Immature natural killer cell (primary cell): ENCODE data around the gene LIPT1. TPM values are rescaled to one million over a fixed set of nuclear protein-coding genes. Genes with fewer than 3 reads are reported as not detected.
A peak's percentile ranks its signal among the peaks of the same experiment; 100 is the strongest.

Experiments used
- DNase-seq, 3 donors: peaks; one replicate each; pipeline ENCODE4 v3.0.0; 2022; ENCODE audit warnings: mixed read lengths in 1 of 3
- H3K27ac Mint-ChIP-seq, 6 donors: one replicate each; pipeline ENCODE4 v1.8.0; 2020; ENCODE audit warnings: mixed read lengths in 6 of 6, mild to moderate bottlenecking in 5 of 6, inconsistent platforms in 4 of 6, moderate library complexity in 3 of 6
- H3K27me3 Mint-ChIP-seq, 3 donors: one replicate each; pipeline ENCODE4 v1.8.0; 2020 to 2021; ENCODE audit warnings: low read depth in 3 of 3, mild to moderate bottlenecking in 3 of 3, mixed read lengths in 3 of 3, moderate library complexity in 3 of 3, inconsistent platforms in 1 of 3
- H3K36me3 Mint-ChIP-seq, 3 donors: one replicate each; pipeline ENCODE4 v1.8.0; 2020; ENCODE audit warnings: mixed read lengths in 3 of 3, inconsistent platforms in 2 of 3, mild to moderate bottlenecking in 2 of 3
- H3K4me1 Mint-ChIP-seq, 2 donors: one replicate each; pipeline ENCODE4 v1.8.0; 2020; ENCODE audit warnings: inconsistent platforms in 2 of 2, mild to moderate bottlenecking in 2 of 2, mixed read lengths in 2 of 2, moderate library complexity in 1 of 2
- H3K4me3 Mint-ChIP-seq, 5 donors: one replicate each; pipeline ENCODE4 v1.8.0; 2020; ENCODE audit warnings: mild to moderate bottlenecking in 5 of 5, mixed read lengths in 5 of 5, inconsistent platforms in 3 of 5, moderate library complexity in 3 of 5
- H3K9me3 Mint-ChIP-seq, 6 donors: one replicate each; pipeline ENCODE4 v1.8.0; 2020; ENCODE audit warnings: mild to moderate bottlenecking in 6 of 6, mixed read lengths in 6 of 6, inconsistent platforms in 4 of 6, moderate library complexity in 3 of 6
- polyA plus RNA-seq, 3 donors: library from polyadenylated mRNA; unstranded; fragments of 300-500 nt; fragmentation: Illumina TruSeq; gene quantifications; one replicate each; pipeline ENCODE4 v1.2.3, GENCODE V29; 2021

LIPT1 gene
- polyA plus RNA-seq, 3 donors from 2014 or later: 11.6 to 21.3 (median 20.7) TPM

DNA sequence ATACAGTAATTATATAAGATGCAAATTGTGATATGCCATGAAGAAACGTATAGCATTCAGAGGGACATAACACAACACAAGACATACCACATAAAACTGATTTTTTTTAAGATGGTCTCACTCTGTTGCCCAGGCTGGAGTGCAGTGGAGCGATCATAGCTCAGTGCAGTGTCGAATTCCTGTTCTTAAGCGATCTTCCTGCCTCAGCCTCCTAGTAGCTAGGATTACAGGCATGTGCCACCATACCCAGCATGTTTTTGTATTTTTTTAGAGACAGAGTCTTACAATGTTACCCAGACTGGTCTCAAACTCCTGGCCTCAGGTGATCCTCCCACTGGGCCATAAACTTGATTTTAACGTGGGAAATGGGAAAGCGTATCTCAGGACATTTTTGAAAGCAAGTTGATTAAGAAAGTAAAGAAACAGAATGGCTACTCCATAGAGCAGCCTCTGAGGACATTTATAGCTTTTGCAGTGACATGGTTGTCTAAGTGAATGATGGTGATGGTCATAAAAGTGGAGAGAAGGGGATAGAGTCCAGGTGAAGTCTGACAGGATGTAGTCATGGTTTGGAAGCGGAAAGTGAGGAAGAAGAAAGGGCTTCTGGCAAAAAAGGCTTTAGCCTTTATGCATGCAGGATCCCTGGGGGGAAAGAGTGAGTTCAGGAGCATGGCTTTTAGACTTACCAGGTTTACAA lies 2.4 kb upstream of the LIPT1 start:
- Mint-ChIP-seq H3K27me3 (peaks cover 4 to 17% (median 7%) of the 10 kb centered on the region in 3 donors), H3K4me1 (peaks cover 0 to 33% of the 10 kb centered on the region in 2 donors), H3K9me3 (no peaks in the 10 kb centered on the region), H3K36me3 (peaks cover 3 to 7% (median 4%) of the 10 kb centered on the region in 3 donors), H3K4me3 (no peak overlapping the region), H3K27ac (no peak overlapping the region)
- no peak for DNase-seq

DNA sequence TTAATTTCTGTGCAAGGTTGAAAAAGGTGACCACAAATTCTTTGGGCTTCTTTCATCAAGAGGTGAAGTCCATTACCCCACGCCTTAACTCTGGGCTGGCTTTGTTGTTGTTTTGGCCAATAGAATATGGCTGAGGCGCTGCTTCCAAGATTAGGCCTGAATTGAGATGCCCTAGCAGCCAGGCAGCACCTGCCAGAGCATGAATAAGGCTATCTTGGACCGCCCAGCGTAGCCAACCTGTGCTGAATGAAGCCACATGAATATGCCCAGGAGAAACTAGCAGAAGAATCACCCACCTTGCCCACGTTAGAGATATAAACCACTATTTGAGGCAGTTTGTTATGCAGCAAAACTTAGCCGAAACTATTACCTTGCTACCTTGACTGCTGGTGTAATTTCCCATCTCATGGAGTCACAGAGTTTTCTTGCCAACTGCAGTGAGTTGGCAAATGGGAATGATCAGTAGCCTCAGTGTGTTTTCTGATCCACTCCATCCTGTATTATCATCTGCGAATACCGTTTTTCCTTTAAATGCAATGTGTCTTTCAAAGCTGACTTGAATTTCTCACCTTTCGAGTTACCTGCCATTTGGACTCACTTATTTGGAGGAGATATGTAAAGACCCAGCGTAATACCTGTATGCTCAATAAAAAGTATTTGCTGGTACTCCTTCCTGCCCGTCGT lies 704 bp upstream of the LIPT1 start:
- Mint-ChIP-seq H3K27me3 (peaks cover 4 to 17% (median 7%) of the 10 kb centered on the region in 3 donors), H3K9me3 (no peaks in the 10 kb centered on the region), H3K36me3 (peaks cover 4 to 14% (median 7%) of the 10 kb centered on the region in 3 donors), H3K4me3 (no peak overlapping the region), H3K4me1 (peaks cover 5 to 37% of the 10 kb centered on the region in 2 donors), H3K27ac (peak overlapping the region in 1 of 6 donors; percentile 97)
- DNase-seq: no peak

DNA sequence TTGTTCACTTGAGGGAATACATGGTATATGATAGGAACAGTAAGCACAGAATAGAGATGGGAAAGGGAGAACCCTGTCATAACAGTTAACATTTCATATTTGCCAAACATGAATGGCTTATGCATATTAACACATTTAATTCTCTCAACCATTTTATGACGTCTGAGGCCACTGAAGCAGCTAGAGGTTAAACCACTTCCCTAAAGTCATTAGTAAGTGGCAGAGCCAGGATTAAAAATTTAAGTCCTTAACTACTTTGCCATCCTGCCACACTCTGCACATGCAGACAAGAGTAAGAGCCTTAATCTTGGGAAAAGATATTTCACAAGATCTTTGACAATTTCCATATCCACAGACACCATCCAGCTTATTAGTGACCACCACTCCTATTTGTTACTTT lies 2.1 kb downstream of the LIPT1 start:
- peaks cover 10 to 18% (median 12%) of the 10 kb centered on the region in 3 donors for H3K36me3 Mint-ChIP-seq
- no peak for DNase-seq
- no peaks in the 10 kb centered on the region for H3K9me3 Mint-ChIP-seq
- peak overlapping the region in 2 of 6 donors; percentile 83 to 97 for H3K27ac Mint-ChIP-seq
- H3K4me3 Mint-ChIP-seq: peak overlapping the region in 2 of 5 donors; percentile 6 to 35
- peaks cover 11 to 40% of the 10 kb centered on the region in 2 donors for H3K4me1 Mint-ChIP-seq
- H3K27me3 Mint-ChIP-seq: peaks cover 4 to 17% (median 7%) of the 10 kb centered on the region in 3 donors

DNA sequence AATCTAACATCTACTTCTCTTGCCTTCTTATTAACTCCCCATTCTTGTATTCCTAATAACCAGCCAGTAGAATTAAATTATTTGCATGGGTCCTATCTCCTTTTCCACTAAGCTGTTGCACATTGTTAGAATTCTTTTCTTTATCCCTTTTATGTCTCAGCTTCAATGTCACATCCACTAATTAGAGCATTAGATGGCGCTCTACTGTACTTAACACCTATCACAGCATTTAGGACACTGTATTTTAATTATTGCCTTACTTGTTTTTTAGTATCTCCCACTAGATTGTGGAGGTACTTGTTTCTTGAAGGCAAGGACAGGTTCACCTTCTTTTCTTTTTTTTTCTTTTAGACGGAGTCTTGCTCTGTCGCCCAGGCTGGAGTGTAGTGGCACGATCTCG lies 3.8 kb downstream of the LIPT1 start:
- Mint-ChIP-seq H3K36me3 (peaks cover 10 to 19% (median 12%) of the 10 kb centered on the region in 3 donors), H3K4me1 (peaks cover 11 to 40% of the 10 kb centered on the region in 2 donors), H3K4me3 (no peak overlapping the region), H3K9me3 (no peaks in the 10 kb centered on the region), H3K27me3 (peaks cover 4 to 17% (median 7%) of the 10 kb centered on the region in 3 donors), H3K27ac (peak overlapping the region in 5 of 6 donors; percentile 24 to 91 (median 65))
- DNase-seq: no peak

DNA sequence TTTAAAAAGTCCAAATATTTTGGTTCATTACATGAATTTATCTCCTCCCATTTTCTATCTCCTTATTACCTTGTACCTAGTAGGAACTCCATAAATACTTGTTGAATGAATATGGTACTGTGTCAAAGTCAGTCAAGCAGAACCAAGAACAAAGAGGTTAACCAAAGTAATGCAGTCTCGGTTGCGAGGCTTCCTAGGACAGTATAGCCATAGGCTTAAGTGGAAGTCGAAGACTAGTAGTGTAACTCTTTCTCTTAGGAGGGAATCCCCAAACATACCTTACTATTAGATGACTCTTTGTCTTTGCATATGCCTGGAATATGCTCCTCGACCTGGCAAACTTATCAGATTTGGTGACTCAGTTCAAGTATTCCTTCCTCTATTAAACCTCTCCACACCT lies 4.8 kb downstream of the LIPT1 start:
- Mint-ChIP-seq H3K36me3 (peaks cover 10 to 23% (median 12%) of the 10 kb centered on the region in 3 donors), H3K4me3 (no peak overlapping the region), H3K4me1 (peaks cover 11 to 30% of the 10 kb centered on the region in 2 donors), H3K9me3 (no peaks in the 10 kb centered on the region), H3K27me3 (peaks cover 4 to 10% (median 6%) of the 10 kb centered on the region in 3 donors), H3K27ac (peak overlapping the region; percentile 1 to 71 (median 63))
- no peak for DNase-seq

DNA sequence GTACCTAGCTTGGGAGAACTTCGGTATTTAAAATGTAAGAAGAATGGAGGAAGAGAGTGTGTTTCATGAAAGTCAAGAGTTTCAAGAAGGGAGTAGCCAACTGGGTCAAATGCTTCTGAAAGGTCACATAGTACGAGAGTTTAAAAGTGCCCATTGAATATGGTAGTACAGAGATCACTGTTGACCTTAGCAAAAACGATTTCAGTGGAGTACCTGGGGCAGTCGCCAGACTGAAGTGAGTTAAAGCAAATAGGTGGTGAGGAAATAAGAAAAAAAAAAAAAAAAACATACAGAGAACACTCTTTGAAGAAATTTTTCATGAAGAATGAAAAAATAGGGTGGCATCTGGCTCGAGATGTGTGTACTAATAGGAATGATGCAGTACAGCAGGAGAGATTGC lies 11.5 kb downstream of the LIPT1 start:
- DNase-seq: no peak
- Mint-ChIP-seq H3K4me1 (peaks cover 0 to 20% of the 10 kb centered on the region in 2 donors), H3K9me3 (no peaks in the 10 kb centered on the region), H3K36me3 (peaks cover 4 to 26% (median 4%) of the 10 kb centered on the region in 3 donors), H3K4me3 (no peak overlapping the region), H3K27me3 (peaks cover 0 to 1% (median 0%) of the 10 kb centered on the region in 3 donors), H3K27ac (peak overlapping the region in 2 of 6 donors; percentile 3 to 5)

DNA sequence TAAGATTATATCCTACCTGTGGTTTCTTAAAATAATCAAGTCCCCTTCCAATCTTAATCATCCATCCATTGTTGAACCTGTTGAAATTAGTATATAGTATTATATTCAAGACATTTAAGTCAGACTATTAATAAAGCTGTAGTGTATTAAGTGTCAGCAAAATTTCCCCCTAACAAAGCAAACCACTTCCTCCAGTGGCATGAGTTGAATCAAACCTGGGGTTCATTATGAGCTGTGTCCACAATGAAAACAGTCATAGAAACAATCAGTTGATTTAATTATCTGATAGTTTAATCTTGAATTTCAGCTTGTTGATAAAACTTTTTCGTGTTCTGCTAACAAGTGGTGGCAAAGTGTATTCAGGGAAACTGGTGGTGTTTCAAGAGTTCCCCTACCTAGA lies 14.8 kb downstream of the LIPT1 start:
- peaks cover 0 to 26% of the 10 kb centered on the region in 2 donors for H3K4me1 Mint-ChIP-seq
- peaks cover 4 to 29% (median 7%) of the 10 kb centered on the region in 3 donors for H3K36me3 Mint-ChIP-seq
- H3K4me3 Mint-ChIP-seq: no peak overlapping the region
- H3K27me3 Mint-ChIP-seq: peaks cover 0 to 1% (median 0%) of the 10 kb centered on the region in 3 donors
- H3K9me3 Mint-ChIP-seq: no peaks in the 10 kb centered on the region
- peak overlapping the region in 1 of 6 donors; percentile 55 for H3K27ac Mint-ChIP-seq
- no peak for DNase-seq

DNA sequence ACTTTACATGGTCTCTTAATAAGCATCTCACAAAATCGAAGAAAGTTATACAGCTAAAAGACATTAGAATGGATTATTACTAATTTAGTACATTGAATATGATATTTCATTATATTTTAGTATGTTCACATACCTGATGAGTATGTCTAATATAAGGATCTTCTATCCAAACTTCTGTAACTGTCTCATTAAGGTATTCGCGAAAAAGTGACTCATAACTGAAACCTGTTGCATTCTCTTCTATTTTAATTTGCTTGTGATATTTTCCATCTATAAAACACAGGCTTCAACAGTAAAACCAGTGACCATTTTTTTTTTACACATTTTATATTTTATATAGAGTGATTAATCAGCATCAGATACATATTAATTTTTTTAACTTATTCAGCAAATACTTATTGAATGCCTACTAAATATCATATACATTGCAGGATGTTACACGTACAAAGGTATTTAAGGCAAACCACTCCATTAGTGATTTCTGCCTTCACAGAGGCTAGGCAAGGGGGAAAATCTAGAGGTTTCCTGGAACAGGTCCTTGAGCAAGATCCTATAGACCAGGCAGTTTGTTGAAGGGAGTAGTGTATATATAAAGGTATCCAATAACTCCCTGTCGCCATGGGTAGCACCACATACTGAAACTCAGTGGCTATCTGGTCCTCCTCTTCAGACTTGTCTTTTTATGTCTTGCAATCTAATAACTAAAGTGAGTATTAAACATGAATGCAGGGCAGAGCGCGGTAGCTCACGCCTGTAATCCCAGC lies 16.8 kb downstream of the LIPT1 start:
- H3K27ac Mint-ChIP-seq: no peak overlapping the region
- peaks cover 4 to 29% (median 7%) of the 10 kb centered on the region in 3 donors for H3K36me3 Mint-ChIP-seq
- H3K9me3 Mint-ChIP-seq: no peaks in the 10 kb centered on the region
- H3K27me3 Mint-ChIP-seq: no peaks in the 10 kb centered on the region
- H3K4me1 Mint-ChIP-seq: peaks cover 10 to 36% of the 10 kb centered on the region in 2 donors
- no peak overlapping the region for H3K4me3 Mint-ChIP-seq
- DNase-seq: no peak

DNA sequence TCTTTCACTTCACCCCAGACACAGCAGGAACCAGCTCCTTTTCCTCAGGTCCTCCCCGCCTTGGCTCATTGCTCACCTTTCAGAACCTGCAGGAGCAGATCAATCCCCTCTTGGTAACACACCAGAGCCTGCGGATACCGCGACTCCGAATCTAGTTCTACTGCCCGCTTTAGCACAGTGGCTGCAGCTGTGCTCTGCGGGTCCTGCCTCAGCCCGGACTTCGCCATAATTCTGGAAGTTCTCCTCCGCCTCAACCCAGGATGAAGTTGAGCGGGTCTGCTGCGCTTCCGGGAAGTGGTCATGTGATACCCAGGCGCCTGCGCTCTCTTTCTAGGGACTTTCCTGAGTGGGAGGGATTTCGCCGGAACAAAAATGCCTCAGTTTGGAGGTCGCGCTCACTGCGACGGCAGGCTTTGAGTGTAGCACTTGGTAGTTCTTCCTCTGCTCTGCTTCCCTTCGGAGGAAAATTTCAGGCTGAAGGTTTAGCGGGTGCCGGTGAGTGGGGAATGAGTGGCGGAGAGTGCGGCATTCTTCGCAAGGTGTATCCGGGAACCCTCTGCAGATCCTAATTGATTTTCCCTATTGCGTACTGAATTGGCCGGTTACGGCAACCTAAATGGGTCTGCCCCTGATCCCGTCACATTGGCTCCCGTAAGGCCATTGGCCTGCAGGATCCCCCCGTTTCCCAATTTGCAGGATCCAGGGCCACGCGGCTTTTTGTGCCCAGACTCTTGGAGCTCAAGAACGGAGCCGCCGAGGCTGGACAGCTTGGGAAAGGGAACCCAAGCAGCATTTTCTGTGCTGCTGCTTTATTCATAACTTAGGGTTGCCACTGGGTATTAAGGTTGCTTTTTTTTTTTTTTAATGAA lies 26.2 kb downstream of the LIPT1 start, which contains the start of the genes MITD1 and MRPL30:
Gene MITD1 (minus strand): TSS at position 304 of the 869 bp plus-strand sequence. CDS start 77 bp downstream, at position 227.
Gene MRPL30 (plus strand): TSS at position 430 of the 869 bp plus-strand sequence. CDS start 5,020 bp downstream, outside the sequence.
- Mint-ChIP-seq H3K27me3 (peaks cover 6 to 7% (median 7%) of the 10 kb centered on the region in 3 donors), H3K27ac (peak within 1 kb of the TSS; percentile 96 to 99 (median 98)), H3K36me3 (no peaks in the 10 kb centered on the region), H3K9me3 (no peaks in the 10 kb centered on the region), H3K4me1 (peaks cover 54 to 75% of the 10 kb centered on the region in 2 donors), H3K4me3 (peak within 1 kb of the TSS; percentile 98 to 100 (median 99))
- DNase-seq: peak; percentile 89 to 90 (median 89)

DNA sequence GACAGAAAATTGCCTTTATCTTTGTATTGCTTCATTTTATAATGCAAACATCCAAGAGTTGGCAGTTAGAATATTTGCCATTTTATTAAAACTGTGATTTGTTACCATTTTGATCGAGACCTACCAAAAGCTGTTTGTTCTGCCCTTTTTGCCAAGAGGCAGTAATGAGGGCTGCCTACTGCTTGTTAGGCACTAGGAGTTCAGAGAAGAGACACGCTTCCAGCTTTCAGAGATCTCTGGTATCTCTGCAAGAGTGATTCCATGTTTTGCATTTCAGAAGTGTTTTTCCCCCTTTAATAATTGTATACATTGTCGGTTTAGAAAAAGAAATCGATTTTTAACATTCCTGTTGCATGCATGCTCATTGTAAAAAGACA lies 26.8 kb downstream of the LIPT1 start:
- Mint-ChIP-seq H3K36me3 (no peaks in the 10 kb centered on the region), H3K4me3 (peak overlapping the region; percentile 98 to 100 (median 99)), H3K9me3 (no peaks in the 10 kb centered on the region), H3K27me3 (peaks cover 6 to 7% (median 7%) of the 10 kb centered on the region in 3 donors), H3K27ac (peak overlapping the region; percentile 43 to 99 (median 98)), H3K4me1 (peaks cover 52 to 75% of the 10 kb centered on the region in 2 donors)
- DNase-seq: no peak

DNA sequence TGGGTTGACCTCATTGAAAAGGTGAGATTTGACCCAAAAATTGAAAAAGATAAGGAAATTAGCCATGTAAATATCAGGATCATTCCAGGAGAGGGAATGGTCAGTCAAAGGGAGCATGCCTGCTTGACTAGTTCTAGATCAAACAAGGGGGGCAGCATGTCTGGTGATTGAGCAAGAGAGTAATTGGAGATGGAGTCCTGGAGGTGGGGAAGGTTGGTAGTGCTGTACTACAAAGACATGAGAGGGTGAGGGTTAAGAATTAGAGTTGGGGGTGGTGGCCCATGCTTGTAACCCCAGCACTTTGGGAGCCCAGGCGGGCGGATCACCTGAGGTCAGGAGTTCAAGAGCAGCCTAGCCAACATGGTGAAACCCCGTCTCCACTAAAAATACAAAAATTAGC lies 28.3 kb downstream of the LIPT1 start:
- Mint-ChIP-seq H3K9me3 (no peaks in the 10 kb centered on the region), H3K4me1 (peaks cover 44 to 64% of the 10 kb centered on the region in 2 donors), H3K27me3 (peaks cover 4 to 7% (median 7%) of the 10 kb centered on the region in 3 donors), H3K27ac (peak overlapping the region in 3 of 6 donors; percentile 13 to 70 (median 42)), H3K36me3 (peaks cover 0 to 6% (median 0%) of the 10 kb centered on the region in 3 donors), H3K4me3 (peak overlapping the region in 4 of 5 donors; percentile 2 to 20 (median 12))
- DNase-seq: no peak

DNA sequence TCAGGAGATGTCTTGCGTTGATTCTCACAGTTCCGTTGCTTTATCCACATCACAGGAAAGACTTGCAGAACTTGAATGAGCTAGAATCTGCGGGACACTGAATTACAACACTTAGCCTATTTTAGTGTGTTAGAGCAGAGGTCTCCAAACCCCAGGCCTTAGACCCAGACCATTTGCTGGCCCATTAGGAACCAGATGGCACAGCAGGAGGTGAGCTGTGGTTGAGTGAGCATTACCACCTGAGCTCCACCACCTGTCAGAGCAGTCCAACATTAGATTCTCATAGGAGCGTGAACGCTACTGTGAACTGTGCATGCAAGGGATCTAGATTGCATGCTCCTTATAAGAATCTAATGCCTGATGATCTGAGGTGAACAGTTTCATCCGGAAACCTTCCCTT lies 30.0 kb downstream of the LIPT1 start:
- Mint-ChIP-seq H3K4me1 (peaks cover 29 to 53% of the 10 kb centered on the region in 2 donors), H3K9me3 (no peaks in the 10 kb centered on the region), H3K36me3 (peaks cover 0 to 17% (median 6%) of the 10 kb centered on the region in 3 donors), H3K27me3 (peaks cover 6 to 7% (median 7%) of the 10 kb centered on the region in 3 donors), H3K4me3 (no peak overlapping the region), H3K27ac (no peak overlapping the region)
- DNase-seq: no peak
